ENCODE results near the gene PFKFB1.
"Not testable (repeated sequence)": the region's sequence is repeated elsewhere in the genome, so short reads cannot be mapped to it uniquely, and the experiment has no call there.

The PFKFB1 gene

GRCh38 chrX:54992911-54993622, 921 bp downstream of the PFKFB1 start:
- no peak for DNase-seq

- DNase-seq: no peak
Observed at GRCh38 chrX:54991706-54992105, 2.3 kb downstream of the PFKFB1 start.

DNA sequence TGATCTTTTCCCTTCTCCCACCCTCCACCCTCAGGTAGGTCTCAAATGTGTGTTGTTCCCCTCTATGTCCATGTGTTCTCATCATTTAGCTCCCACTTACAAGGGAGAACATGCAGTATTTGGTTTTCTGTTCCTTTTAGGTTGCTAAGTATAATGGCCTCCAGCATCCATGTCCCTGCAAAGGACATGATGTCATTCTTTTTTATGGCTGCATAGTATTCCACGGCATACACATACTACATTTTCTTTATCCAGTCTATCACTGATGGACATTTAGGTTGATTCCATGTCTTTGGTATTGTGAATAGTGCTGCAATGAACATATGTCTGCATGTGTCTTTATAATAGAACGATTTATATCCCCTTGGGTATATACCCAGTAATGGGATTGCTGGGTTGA, 10.7 kb downstream of the PFKFB1 start:
- not testable (repeated sequence) for DNase-seq

DNA sequence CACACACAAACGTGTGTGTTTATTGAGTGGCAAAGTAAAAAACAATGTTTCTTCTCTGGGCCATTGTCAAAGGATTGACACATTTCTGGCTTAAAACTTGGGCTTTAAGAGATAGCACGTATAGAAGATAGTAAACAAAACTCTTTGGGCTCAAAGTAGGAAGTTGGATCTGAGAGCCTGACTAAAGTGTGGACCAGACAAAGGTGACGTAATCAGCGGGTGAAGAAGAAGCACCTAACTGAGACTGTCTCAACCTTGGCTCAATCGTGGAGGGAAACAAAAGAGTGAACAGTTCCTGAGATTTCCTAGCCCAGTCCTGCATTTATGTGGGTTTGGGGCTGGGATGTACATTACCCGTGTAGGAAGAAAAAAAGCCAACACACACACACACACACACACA, 13.7 kb downstream of the PFKFB1 start:
- no peak for DNase-seq

GRCh38 chrX:54979432-54979831, 14.6 kb downstream of the PFKFB1 start:
- no peak for DNase-seq

DNA sequence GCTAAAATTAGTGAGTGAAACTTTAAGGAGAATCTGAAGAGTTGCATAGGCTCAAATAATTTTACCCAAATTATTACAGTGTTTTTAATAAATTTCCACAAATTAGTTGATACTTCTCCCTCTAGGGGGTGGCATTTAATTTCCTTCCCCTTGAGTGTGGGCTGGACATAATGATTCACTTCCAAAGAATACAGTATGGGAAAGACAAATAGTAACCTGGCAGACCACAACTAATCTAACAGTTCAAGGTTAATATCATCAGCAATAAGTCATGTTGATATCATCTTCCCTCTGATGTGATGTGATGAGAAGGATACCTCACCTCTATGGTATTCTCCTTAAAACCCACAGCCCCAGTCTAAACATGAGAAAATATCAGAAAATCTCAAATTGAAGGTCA, 15.5 kb downstream of the PFKFB1 start:
- no peak for DNase-seq

DNA sequence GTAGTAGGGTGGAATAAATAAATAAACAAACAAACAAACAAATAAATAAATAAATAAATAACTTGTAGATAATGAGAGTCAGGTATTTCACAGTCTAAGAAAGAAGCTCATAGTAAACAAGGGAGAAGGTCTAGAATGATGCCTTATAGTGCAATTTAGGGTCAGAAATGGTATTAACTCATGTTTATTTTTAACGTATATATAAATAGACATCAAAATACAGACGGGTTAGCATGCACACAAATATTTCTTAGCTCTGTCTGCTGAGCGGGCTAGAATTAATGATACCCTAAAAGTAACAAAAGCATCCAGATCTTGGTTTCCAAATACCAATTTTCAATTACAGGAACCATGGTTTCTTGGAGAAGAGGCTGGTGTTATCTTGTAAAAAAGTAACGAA, 16.6 kb downstream of the PFKFB1 start:
- no peak for DNase-seq

GRCh38 chrX:54964766-54965497, 29.1 kb downstream of the PFKFB1 start:
- no peak for DNase-seq

GRCh38 chrX:54961750-54962149, 32.2 kb downstream of the PFKFB1 start:
- DNase-seq: no peak

- DNase-seq: no peak
Observed at GRCh38 chrX:54950730-54951375, 43.1 kb downstream of the PFKFB1 start.

DNA sequence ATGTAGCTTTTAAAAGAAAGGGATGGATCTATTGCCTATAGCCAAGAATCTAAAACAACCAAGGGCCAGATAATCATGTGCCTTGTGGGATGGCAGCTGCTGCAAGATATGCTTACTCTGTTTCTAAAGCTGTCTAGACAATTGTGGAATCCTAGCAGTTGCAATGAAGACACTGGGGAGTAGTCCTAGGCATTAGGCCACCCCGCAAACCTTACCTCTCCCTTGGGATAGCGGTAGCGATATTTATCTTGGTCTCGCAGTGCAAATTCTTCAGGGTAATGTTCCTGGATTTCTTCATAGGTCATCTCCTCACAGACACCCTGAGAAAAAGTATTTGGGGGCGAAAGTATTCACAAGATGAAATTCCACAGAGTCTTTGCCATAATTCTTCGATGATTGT, 48.8 kb downstream of the PFKFB1 start:
- no peak for DNase-seq

DNA sequence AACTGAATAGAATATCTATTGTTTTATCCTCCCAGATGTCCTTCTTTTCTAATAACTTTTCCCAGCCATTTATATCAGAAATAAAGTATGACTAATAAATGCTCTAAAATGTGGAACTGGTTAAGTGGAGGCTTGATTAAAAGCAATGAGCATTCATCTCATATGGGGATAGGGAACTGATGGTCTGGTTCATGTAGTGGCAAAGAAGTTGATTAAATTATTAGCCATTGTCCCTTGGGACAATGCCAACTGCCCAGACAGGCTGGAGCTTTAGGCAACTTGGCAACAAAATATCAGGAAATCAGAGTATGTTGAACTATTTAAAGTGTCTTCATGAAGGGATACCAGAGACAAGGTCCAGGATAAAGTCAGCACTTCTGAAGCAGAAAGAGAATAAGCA, 49.2 kb downstream of the PFKFB1 start:
- DNase-seq: no peak

GRCh38 chrX:54937416-54937815, 56.6 kb downstream of the PFKFB1 start:
- no peak for DNase-seq

DNA sequence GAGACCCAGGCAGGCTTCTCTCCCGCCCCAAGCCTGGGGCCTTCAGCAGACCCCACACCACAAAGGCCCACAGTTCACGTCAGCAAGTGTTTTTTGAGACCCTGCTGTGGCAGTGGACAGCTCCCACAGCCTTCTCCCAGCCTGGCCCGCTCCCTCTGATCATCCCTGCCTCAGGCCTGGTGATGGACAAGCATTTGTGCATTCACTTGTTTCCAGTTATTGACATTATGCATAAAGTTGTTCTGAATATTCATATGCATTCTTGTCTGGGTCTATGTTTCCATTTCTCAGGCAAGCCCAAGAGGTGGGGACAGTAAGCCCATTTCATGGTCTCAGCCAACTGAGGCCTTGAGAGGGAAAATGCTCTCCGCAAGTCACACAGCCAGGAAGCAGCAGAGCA, 58.7 kb downstream of the PFKFB1 start:
- DNase-seq: no peak

DNA sequence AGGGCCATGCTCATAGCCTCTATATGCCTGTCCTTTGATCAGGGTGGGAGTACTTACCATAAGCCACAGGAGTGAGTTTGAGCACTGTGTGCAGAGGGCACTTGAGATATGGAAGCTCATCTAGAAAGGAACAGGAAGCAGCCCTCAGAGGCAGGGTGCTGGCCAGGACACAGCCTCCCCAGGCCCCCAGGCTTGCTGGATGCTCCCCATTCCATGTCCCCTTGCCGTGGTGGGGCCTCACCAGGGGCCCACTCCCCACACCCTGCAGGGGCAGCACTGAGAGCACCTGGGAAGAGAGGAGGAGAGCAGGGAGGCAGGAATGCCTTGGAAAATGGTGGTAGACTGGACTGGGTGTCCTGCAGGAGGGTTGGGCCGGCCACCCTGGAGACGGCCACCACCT, 59.1 kb downstream of the PFKFB1 start:
- DNase-seq: no peak

DNA sequence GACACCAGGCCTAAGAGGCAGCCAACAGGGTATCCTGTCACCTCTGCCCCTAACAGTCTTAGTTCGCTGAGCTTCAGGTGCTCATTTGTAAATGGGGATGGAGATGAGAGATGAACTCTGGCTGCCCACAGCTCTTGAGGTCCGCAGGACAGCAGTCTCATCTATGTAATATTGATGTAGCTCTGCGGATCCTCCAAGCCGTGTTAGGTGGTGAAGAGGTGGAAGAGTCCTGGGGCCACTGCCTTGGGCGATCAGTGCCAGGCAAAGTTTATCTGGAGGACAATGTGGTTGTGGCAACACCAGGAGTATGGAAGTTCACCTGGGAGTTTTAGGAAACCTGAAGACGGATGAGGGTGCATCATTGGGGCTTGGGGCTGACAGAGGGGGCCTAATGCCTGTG, 59.9 kb downstream of the PFKFB1 start:
- no peak for DNase-seq

GRCh38 chrX:54933150-54933826, 60.7 kb downstream of the PFKFB1 start:
- no peak for DNase-seq

- no peak for DNase-seq
Observed at GRCh38 chrX:54931107-54931506, 62.9 kb downstream of the PFKFB1 start.

DNA sequence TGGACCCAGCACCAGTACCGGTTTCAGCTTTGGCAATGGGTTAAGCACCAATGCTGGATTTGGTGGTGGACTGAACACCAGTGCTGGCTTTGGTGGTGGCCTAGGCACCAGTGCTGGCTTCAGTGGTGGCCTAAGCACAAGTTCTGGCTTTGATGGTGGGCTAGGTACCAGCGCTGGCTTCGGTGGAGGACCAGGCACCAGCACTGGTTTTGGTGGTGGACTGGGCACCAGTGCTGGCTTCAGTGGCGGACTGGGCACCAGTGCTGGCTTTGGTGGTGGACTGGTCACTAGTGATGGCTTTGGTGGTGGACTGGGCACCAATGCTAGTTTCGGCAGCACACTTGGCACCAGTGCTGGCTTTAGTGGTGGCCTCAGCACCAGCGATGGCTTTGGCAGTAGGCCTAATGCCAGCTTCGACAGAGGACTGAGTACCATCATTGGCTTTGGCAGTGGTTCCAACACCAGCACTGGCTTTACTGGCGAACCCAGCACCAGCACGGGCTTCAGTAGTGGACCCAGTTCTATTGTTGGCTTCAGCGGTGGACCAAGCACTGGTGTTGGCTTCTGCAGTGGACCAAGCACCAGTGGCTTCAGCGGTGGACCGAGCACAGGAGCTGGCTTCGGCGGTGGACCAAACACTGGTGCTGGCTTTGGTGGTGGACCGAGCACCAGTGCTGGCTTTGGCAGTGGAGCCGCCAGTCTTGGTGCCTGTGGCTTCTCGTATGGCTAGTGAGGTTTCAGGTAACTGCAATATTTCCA, 63.5 kb downstream of the PFKFB1 start:
- no peak for DNase-seq

- DNase-seq: no peak
Observed at GRCh38 chrX:54928876-54929275, 65.1 kb downstream of the PFKFB1 start.

- no peak for DNase-seq
Observed at GRCh38 chrX:54926978-54927377, 67.0 kb downstream of the PFKFB1 start.

DNA sequence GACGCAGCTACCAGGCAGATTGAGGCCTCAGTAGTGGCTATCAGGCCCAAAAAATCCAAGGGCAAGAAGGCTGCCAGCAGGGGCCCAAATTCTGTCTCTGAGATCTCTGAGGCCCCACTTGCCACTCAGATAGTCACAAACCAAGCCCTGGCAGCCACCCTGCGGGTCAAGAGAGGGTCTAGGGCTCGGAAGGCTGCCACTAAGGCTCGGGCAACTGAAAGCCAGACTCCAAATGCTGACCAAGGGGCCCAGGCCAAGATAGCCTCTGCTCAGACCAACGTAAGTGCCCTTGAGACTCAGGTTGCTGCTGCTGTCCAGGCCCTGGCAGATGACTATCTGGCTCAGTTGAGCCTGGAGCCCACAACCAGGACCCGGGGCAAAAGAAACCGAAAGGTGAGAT, 70.6 kb downstream of the PFKFB1 start:
- no peak for DNase-seq

GRCh38 chrX:54922547-54922946, 71.4 kb downstream of the PFKFB1 start:
- DNase-seq: no peak
